ENCODE results near the gene LINGO1.

DNA sequence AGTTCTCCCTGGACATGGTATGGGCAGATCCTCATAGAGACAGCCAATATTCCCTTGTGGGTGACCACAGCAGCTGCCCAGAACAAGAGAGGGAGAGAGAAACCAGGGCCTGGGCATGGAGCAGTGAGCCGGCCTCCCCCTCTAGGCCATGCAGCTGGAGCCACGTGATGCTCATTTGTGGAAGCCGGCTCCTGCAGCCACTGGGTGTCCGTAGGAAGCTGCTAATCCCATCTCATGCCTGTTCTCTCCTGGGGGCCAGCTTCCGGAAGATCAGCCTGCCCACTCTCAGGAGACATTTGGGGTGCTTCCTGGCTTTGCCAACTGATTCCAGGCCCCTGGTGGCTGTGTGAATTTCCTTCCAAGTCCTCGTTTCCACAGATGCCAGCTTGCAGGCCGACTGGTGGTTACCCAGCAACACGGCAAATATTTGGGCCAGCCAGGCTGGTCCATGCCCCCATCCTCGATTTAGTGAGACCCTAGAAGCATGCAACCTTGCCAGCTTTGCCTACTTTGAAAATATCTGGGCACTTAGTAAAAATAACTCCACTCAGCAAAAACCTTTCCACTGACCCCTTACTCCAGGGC lies 55.3 kb downstream of the LINGO1 start:
- TF ChIP-seq, protein P1, sequence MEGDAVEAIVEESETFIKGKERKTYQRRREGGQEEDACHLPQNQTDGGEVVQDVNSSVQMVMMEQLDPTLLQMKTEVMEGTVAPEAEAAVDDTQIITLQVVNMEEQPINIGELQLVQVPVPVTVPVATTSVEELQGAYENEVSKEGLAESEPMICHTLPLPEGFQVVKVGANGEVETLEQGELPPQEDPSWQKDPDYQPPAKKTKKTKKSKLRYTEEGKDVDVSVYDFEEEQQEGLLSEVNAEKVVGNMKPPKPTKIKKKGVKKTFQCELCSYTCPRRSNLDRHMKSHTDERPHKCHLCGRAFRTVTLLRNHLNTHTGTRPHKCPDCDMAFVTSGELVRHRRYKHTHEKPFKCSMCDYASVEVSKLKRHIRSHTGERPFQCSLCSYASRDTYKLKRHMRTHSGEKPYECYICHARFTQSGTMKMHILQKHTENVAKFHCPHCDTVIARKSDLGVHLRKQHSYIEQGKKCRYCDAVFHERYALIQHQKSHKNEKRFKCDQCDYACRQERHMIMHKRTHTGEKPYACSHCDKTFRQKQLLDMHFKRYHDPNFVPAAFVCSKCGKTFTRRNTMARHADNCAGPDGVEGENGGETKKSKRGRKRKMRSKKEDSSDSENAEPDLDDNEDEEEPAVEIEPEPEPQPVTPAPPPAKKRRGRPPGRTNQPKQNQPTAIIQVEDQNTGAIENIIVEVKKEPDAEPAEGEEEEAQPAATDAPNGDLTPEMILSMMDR (IDR thresholded peaks at IDR 0.05) = no peak
- no peak for TF ChIP-seq POLR2A (IDR thresholded peaks at IDR 0.05)

Measured in right lobe of liver (tissue), 4 donors.